A549 (cell line): ENCODE results near the gene SLC25A25. TPM values are rescaled to one million over a fixed set of nuclear protein-coding genes. Genes with fewer than 3 reads are reported as not detected.
"Not testable (repeated sequence)": the region's sequence is repeated elsewhere in the genome, so short reads cannot be mapped to it uniquely, and the experiment has no call there.

ENCODE experiments used
- ATAC-seq, 2 experiments: fragments of 200-7000 bp in 1 of 2; fragments of >200 bp in 1 of 2; cut with Nextera tagmentation in 1 of 2; cut with Tn5 transposase in 1 of 2; 3 replicates each; pipeline versions ENCODE4 v1.8.0 to v1.9.1; 2018 to 2020; ENCODE audit warnings: mild to moderate bottlenecking in 1 of 2, moderate library complexity in 1 of 2
- CTCF ChIA-PET: fragments of 300-600 bp; sonication (Branson Sonifier 250); formaldehyde crosslinking; extraction: SDS; loops from one replicate; lab custom pipeline; 2021; ENCODE audit warnings: antibody characterized with exemption, inconsistent platforms; lab: Yijun Ruan, JAX
- POLR2A ChIA-PET: fragments of 350-600 bp; formaldehyde crosslinking; extraction: SDS; loops from one replicate; lab custom pipeline; 2021; ENCODE audit warnings: antibody characterized with exemption, inconsistent platforms; lab: Yijun Ruan, JAX
- DNase-seq, 2 experiments: peaks; one replicate each; pipeline versions ENCODE4 v3.0.0 to v3.0.0-alpha.2; 2011 to 2016; ENCODE audit warnings: low read depth in 1 of 2, low spot score in 1 of 2
- FAIRE-seq: peaks from 2 replicates; lab custom pipeline; 2011; peaks lifted over from hg19 to GRCh38; lab: Jason Lieb, UNC
- H3K27ac ChIP-seq, 2 experiments: fragments of >200 bp; sonication (Bioruptor Twin); formaldehyde crosslinking; 3 replicates each; pipeline ENCODE4 v1.5.1; 2016 to 2017
- H3K4me1 ChIP-seq: fragments of >200 bp; sonication (Bioruptor Twin); formaldehyde crosslinking; 3 replicates; pipeline ENCODE4 v1.6.1; 2016
- H3K4me2 ChIP-seq: fragments of >200 bp; sonication (Bioruptor Twin); formaldehyde crosslinking; 3 replicates; pipeline ENCODE4 v1.6.1; 2016
- H3K4me3 ChIP-seq: fragments of >200 bp; sonication (Bioruptor Twin); formaldehyde crosslinking; 3 replicates; pipeline ENCODE4 v1.5.1; 2016
- H3K9me3 ChIP-seq: fragments of >200 bp; sonication (Bioruptor Twin); formaldehyde crosslinking; 3 replicates; pipeline ENCODE4 v1.6.1; 2016
- CBX8 ChIP-seq: fragments of 200-600 bp; sonication (generic); IDR thresholded peaks from 2 replicates; pipeline ENCODE4 v1.6.1; 2016
- CEBPB ChIP-seq, 2 experiments: fragments of >200 bp in 1 of 2; sonication (Bioruptor Twin) in 1 of 2; formaldehyde crosslinking in 1 of 2; IDR thresholded peaks; 2 replicates each; pipeline ENCODE4 v1.6.1; 2012 to 2016
- CHD2 ChIP-seq: fragments of 150-350 bp; IDR thresholded peaks from 2 replicates; pipeline ENCODE4 v1.6.1; 2014; ENCODE audit warnings: low read length; ENCODE audit not compliant: partially characterized antibody
- EHF ChIP-seq: fragments of 250-450 bp; sonication (Bioruptor Pico); IDR thresholded peaks from 2 replicates; pipeline ENCODE4 v1.5.0; 2020; ENCODE audit warnings: mild to moderate bottlenecking
- EHMT2 ChIP-seq: fragments of 200-600 bp; sonication (generic); IDR thresholded peaks from 2 replicates; pipeline ENCODE4 v1.6.1; 2016; ENCODE audit warnings: antibody characterized with exemption, low read depth, mild to moderate bottlenecking, moderate library complexity
- EP300 ChIP-seq, 2 experiments: fragments of >200 bp; sonication (Bioruptor Twin); formaldehyde crosslinking; IDR thresholded peaks; 2 replicates in 1 of 2; 3 replicates in 1 of 2; pipeline ENCODE4 v1.6.1; 2016 to 2017
- ESRRA ChIP-seq: fragments of 150-350 bp; IDR thresholded peaks from 2 replicates; pipeline ENCODE4 v1.6.1; 2014; ENCODE audit warnings: mild to moderate bottlenecking, low read length, borderline replicate concordance
- FOSL2 ChIP-seq, 2 experiments: fragments of 450-650 bp in 1 of 2; fragments of >200 bp in 1 of 2; sonication (Bioruptor Twin) in 1 of 2; formaldehyde crosslinking; IDR thresholded peaks; 2 replicates each; pipeline versions ENCODE4 v1.5.0 to v1.6.1; 2016 to 2020; ENCODE audit warnings: mild to moderate bottlenecking in 1 of 2, moderate library complexity in 1 of 2
- HEYL ChIP-seq: fragments of 250-450 bp; sonication (Bioruptor Pico); IDR thresholded peaks from 2 replicates; pipeline ENCODE4 v1.8.0; 2021; ENCODE audit warnings: mild to moderate bottlenecking, moderate library complexity
- HMGXB4 ChIP-seq: fragments of 250-450 bp; sonication (Bioruptor Pico); IDR thresholded peaks from 2 replicates; pipeline ENCODE4 v1.5.0; 2021; ENCODE audit warnings: mild to moderate bottlenecking, moderate library complexity, borderline replicate concordance
- NPAS2 ChIP-seq: fragments of 250-450 bp; sonication (Bioruptor Pico); IDR thresholded peaks from 2 replicates; pipeline ENCODE4 v1.8.0; 2022; ENCODE audit warnings: mild to moderate bottlenecking, moderate library complexity, borderline replicate concordance
- PBX3 ChIP-seq: IDR thresholded peaks from 2 replicates; pipeline ENCODE4 v1.6.1; 2012
- PHF8 ChIP-seq: fragments of 200-600 bp; sonication (generic); IDR thresholded peaks from 2 replicates; pipeline ENCODE4 v1.6.1; 2016; ENCODE audit warnings: low read depth, mild to moderate bottlenecking, antibody characterized with exemption, moderate library complexity, borderline replicate concordance
- RAD21 ChIP-seq, 2 experiments: fragments of >200 bp in 1 of 2; sonication (Bioruptor Twin) in 1 of 2; formaldehyde crosslinking in 1 of 2; IDR thresholded peaks in 1 of 2; conservative IDR thresholded peaks in 1 of 2; 2 replicates in 1 of 2; 3 replicates in 1 of 2; pipeline ENCODE4 v1.6.1; 2012 to 2018; ENCODE audit warnings: inconsistent platforms in 1 of 2
- RFX5 ChIP-seq: fragments of 450-650 bp; IDR thresholded peaks from 2 replicates; pipeline ENCODE4 v1.7.1; 2014; ENCODE audit warnings: antibody characterized with exemption, mild to moderate bottlenecking, moderate library complexity
- RNF2 ChIP-seq: fragments of 200-600 bp; sonication (generic); IDR thresholded peaks from 2 replicates; pipeline ENCODE4 v1.6.1; 2016; ENCODE audit warnings: low read depth, mild to moderate bottlenecking, antibody characterized with exemption, moderate library complexity, borderline replicate concordance
- TP53 ChIP-seq: fragments of 250-450 bp; sonication (Bioruptor Pico); IDR thresholded peaks from 2 replicates; pipeline ENCODE4 v1.5.0; 2021; ENCODE audit warnings: mild to moderate bottlenecking, moderate library complexity
- USF2 ChIP-seq: fragments of 450-650 bp; IDR thresholded peaks from 2 replicates; pipeline ENCODE4 v1.6.1; 2014; ENCODE audit warnings: antibody characterized with exemption
- ZC3H11A ChIP-seq: fragments of 450-650 bp; IDR thresholded peaks from 2 replicates; pipeline ENCODE4 v1.6.1; 2014; ENCODE audit warnings: antibody characterized with exemption, mild to moderate bottlenecking
- WGBS: methylation state at CpG from one replicate; pipeline ENCODE4 v1.1.6; 2017; ENCODE audit errors: missing lambda C conversion rate; 5-methylcytosine and 5-hydroxymethylcytosine counted together
- polyA plus RNA-seq, 4 experiments: library from polyadenylated mRNA; depleted of rRNA in 3 of 4; stranded (reverse); fragments of >200 nt; fragmentation: RNase III in 1 of 4; extraction: RNeasy Plus Mini Kit Qiagen cat#74134 plus additional on column Dnase treatment in 1 of 4; gene quantifications; 2 replicates in 3 of 4; 3 replicates in 1 of 4; pipeline ENCODE4 v1.2.3, GENCODE V29; 2011 to 2017

The SLC25A25 gene
- polyA plus RNA-seq, 2 of the 4 experiments (the other 2 are of a cell fraction): 7.0 TPM

GRCh38 chr9:128042043-128042442, 26.0 kb upstream of the SLC25A25 start:
- no peak overlapping the region for H3K4me3 ChIP-seq
- no peaks in the 10 kb centered on the region; the same call in 2 of the 3 replicates for H3K4me1 ChIP-seq
- H3K4me2 ChIP-seq: no peak overlapping the region
- WGBS: 87% methylated on average over 7 of the region's 7 CpGs
- TF ChIP-seq RAD21 (conservative IDR thresholded peaks at IDR 0.05 in 1 of 2, IDR thresholded peaks at IDR 0.05 in 1 of 2) (no peak), NPAS2 (no peak), CEBPB (IDR thresholded peaks at IDR 0.05) (no peak), CHD2 (no peak), EHMT2 (no peak), TP53 (CRISPR knock-in tag) (no peak), PBX3 (no peak), HEYL (CRISPR knock-in tag) (no peak), FOSL2 (IDR thresholded peaks at IDR 0.05) (no peak), FOSL2 (CRISPR knock-in tag; IDR thresholded peaks at IDR 0.05) (no peak), EHF (CRISPR knock-in tag) (no peak), HMGXB4 (CRISPR knock-in tag) (no peak)
- no peak for DNase-seq
- CTCF ChIA-PET: interaction anchor here (0.7 to 29.7 kb wide), 5 partner anchors 9 to 720 kb away, joined by 3 to 827 read pairs (median 3); partner anchors contain the start of genes DPM2 and PIP5KL1
- POLR2A ChIA-PET: no interaction called here
- no peak overlapping the region for H3K27ac ChIP-seq
- no peaks in the 10 kb centered on the region for H3K9me3 ChIP-seq
- FAIRE-seq: no peak
- no peak for ATAC-seq

- no peak overlapping the region for H3K4me2 ChIP-seq
- WGBS: 57% methylated on average over 7 of the region's 7 CpGs
- no peaks in the 10 kb centered on the region; the same call in 2 of the 3 replicates for H3K4me1 ChIP-seq
- ATAC-seq (peak; percentile 73 to 83), FAIRE-seq (no peak), DNase-seq (no peak)
- TF ChIP-seq ZC3H11A (no peak), HMGXB4 (CRISPR knock-in tag) (no peak), RAD21 (conservative IDR thresholded peaks at IDR 0.05 in 1 of 2, IDR thresholded peaks at IDR 0.05 in 1 of 2) (no peak), USF2 (no peak), EP300 (IDR thresholded peaks at IDR 0.05) (no peak), PBX3 (no peak), RNF2 (no peak), PHF8 (no peak), ESRRA (no peak), RFX5 (no peak), CBX8 (no peak)
- no peak overlapping the region for H3K4me3 ChIP-seq
- no peaks in the 10 kb centered on the region for H3K9me3 ChIP-seq
- H3K27ac ChIP-seq: peak overlapping the region in 1 of 2 experiments; percentile 48; a peak in 4 of 6 replicates
- ChIA-PET CTCF (interaction anchor here (0.9 to 29.7 kb wide), 4 partner anchors 9 to 97 kb away, joined by 3 to 827 read pairs (median 48); partner anchors contain the start of genes DPM2 and PIP5KL1), POLR2A (no interaction called here)
Measured at GRCh38 chr9:128043467-128043868, 24.6 kb upstream of the SLC25A25 start.

- not testable (repeated sequence) for DNase-seq, H3K4me2 ChIP-seq, H3K27ac ChIP-seq, H3K9me3 ChIP-seq, H3K4me1 ChIP-seq, ATAC-seq, H3K4me3 ChIP-seq, FAIRE-seq
- 81% methylated on average over 6 of the region's 6 CpGs for WGBS
- ChIA-PET CTCF (interaction anchor here (0.6 to 29.7 kb wide), 7 partner anchors 11 to 99 kb away, joined by 3 to 827 read pairs (median 4); partner anchors contain the start of genes DPM2 and PIP5KL1), POLR2A (interaction anchor here (0.6 kb wide), 1 partner anchor 341 kb away, joined by 3 read pairs; no protein-coding TSS in a partner anchor)
Measured at GRCh38 chr9:128045409-128045808, 22.6 kb upstream of the SLC25A25 start.
